Hypothalamus (tissue), 51 donors: Measurements from ENCODE around the gene ARHGAP26.
A peak's percentile ranks its signal among the peaks of the same experiment; 100 is the strongest.

Experiments used
- DNase-seq, 51 donors: peaks; one replicate each; lab custom pipeline; 2025; lab: John Stamatoyannopoulos, UW

Gene ARHGAP26

DNA sequence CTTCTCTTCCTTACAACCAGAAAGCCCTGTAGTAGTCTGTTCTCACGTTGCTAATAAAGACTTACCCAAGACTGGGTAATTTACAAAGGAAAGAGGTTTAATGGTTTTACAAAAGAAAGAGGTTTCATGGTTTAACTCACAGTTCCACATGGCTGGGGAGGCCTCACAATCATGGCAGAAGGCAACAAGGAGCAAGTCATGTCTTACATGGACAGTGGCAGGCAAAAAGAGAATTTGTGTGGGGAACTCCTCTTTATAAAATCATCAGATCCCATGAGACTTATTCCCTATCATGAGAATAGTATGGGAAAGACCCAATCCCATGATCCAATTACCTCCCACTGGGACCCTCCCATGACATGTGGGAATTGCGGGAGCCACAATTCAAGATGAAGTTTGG lies 468.4 kb downstream of the ARHGAP26 start:
- DNase-seq = no peak

DNA sequence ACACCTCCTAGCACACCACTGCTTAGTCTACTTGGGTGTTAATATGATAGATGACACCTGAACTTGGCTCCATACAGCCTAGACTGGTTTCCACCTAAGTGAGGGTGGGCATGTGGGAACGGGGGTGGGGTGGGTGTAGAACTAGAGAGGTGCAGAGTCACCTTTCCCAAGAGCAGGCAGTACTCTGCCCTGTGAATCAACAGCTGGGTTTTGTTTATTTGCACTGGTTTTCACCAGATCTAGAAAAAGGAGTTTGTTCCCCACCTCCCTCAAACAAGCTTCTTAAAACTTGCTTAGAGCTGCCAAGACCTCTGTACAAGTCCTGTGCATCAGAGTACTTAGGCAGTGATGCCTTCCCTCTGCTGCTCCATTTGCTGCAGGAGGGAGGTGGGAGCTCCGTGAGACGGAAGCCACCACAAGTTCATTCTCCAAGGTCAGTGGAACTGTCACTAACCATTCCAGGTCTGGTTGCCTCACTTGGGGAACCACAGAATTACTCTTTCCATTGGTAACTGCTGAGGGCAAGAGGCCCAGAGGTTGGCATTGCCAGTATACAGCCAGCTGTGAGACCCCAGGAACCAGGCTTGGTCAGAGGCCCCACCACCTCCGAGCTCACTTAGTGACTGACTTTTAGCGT lies 469.8 kb downstream of the ARHGAP26 start:
- no peak for DNase-seq

DNA sequence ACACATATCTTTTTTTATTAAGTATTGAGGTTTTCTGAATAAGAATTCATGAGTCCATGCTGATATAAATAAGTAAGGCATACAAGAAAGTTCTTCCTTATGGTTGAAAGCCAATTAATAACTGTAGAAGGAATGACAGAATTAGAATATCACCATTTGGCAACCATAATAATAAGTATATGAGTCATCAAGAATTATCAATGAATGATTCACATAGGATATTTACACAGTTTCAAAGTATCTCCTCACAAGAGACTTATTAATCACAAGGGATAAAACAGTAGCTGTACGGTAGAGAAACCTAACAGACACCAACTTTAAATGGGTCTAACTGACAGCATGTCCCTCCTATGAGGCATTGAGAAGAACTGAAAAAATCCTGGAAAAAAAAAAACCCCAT lies 471.7 kb downstream of the ARHGAP26 start:
- no peak for DNase-seq

DNA sequence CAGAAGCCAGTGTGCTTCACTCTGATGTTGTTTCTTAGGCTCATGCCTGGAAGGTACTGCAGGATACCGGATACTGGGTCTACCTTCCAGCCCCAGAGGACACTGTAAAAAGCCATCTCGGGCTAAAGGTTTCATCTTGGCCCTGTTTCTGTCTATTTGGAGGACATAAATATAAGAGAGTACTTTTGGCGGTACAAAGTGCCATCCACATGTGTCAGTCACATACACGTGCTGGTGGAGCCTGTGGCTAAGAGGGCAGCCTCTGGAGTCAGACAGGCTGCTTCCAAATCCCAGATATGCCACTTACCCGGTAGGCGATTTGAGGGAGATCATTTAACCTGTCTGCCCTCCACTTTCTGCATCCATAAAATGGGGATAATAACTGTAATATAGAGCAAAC lies 472.9 kb downstream of the ARHGAP26 start:
- DNase-seq = no peak

DNA sequence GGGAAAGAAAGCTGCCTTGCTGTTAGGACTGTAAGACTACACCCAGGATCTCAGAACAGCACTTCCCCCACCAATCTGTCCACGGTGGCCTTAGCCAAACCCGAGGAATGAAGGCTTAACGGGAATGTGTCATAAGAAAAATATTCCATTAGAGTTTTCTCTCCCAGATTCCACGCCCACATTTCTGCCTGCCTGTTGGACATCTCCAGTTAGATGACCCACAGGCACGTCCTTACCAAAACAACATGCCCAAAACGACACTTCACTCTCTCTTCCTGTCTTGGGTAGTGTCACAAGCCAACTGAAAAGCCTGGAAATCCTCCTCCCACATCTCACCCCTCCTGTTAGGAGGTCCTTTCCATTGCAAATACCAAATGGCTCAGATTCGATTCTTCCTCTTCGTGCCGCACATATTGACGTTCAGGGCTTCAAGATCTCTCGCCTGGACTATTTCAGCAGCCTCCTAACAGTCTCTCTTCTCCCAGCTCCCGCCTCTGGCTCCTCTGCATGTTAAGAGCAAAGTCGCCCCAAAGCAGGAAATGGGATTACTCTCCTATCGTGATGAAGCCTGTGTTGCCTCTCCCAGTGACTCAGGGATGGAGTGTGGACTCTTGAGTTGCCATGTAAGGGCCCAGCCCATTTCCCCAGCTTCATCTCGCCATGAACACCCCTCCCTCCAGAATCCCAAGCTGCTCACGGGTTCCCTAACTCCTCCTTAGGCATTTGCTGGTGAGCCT lies 474.0 kb downstream of the ARHGAP26 start:
- no peak for DNase-seq

DNA sequence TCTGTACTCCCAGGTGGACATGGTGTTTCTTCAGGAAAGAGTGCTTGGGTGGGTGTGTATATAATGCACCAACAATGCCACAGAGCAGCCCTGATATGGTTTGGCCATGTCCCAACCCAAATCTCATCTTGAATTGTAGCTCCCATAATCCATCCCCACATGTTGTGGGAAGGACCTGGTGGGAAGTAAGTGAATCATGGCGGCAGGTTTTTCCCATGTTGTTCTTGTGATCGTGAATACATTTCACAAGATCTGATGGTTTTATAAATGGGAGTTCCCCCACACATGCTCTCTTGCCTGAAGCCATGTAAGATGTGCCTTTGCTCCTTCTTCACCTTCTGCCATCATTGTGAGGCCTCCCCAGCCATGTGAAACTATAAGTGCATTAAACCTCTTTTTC lies 474.8 kb downstream of the ARHGAP26 start:
- DNase-seq = no peak

DNA sequence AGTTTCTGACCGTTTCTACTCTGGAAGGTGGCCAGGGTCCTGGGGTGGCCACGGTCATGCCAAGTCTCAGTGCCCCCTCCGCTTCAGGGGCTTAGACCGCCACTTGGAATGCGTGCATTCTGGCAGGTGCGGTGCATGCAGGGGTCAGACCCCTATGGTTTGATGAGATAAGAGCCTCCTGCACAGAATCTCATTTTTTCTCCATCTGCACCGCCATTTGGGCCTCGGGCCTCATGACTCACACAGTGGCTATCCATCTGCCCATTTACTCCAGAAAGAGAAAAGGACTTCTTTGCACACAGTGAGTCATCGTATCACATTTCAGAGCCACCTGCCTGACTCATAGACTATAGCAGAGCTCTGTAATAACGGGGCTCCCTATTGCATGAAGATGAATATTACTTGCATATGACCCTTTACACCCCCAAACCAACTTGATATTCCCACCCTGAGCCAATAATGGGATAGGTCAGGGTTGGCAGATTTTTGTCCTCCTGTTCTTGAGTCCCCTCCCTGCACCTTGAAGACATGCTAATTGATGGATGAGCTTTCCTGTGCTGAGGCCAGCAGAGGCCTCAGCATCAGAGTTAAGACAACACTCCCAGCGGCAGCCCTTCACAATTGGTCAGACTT lies 475.9 kb downstream of the ARHGAP26 start:
- DNase-seq = peak in 1 of 51 donors; percentile 37

DNA sequence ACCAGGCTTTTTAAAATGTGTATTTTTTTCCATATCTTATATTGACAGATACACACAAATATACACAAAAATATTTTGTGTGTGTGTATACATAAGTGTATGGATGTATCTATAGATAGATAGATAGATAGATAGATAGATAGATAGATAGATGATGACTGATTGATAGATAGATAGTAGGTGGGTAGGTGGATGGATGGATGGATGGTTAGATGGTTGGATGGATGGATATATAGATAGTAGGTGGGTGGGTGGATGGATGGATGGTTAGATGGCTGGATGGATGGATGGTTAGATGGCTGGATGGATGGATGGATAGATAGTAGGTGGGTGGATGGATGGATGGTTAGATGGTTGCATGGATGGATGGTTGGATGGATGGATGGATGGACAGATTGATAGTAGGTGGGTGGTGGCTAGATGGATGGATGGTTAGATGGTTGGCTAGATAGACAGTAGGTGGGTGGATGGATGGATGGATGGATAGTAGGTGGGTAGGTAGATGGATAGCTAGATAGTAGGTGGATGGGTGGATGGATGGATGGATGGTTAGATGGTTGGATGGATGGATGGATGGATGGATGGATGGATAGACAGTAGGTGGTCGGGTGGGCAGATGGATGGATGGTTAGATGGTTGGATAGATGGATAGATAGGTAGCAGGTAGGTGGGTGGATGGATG lies 477.1 kb downstream of the ARHGAP26 start:
- no peak for DNase-seq

DNA sequence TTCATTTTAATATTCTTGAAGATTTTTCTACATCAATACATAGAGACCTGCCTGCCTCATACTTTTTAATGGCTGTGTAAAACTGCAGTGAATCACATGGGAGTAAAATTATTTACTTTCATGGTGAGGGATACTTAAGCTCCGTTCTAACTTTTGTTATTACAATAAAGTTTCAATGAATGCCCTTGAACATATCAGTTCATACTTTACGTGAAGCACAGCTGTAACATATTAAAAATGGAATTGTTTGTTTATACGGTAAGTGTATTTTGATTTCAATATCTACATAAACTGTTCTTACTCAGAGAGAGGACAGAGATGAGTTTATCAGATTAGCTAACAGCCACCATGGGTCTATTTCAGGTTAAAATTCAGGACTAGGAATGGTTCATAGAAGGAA lies 478.2 kb downstream of the ARHGAP26 start:
- no peak for DNase-seq

DNA sequence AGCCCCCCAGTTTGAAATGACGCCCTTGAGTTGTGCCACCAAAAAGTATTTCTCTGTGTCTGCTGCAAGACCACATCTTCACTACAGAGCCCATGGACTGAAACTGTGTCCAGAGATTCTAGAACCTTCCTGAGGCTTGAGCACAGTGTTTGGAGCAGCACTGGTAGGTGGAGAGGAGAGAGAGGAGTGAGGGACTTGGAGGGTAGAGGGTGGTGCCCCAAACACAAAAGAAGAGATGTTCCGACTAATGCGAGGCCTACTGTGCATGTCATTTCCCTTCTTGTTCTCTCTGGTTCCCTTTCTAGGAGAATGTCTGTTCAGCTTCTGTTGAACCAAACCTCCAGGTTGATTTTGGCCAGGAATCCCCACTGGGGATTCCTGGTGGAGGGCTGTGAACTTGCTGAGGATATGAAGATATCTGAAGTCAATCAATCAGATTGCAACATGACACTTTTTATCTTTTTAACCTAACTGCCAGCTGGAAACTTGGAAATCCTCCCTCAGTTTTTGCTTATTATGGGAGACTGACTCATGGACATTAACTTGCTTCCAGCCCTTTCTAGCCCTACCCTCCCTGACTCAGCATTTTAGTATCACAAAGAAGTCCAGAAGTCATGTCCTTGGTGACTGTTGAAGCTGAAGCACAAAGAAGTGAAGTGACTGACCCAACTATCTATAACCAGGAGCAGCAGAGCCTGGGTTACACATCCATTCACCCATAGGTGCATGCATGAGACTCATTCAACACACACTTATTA lies 478.8 kb downstream of the ARHGAP26 start:
- DNase-seq = no peak

DNA sequence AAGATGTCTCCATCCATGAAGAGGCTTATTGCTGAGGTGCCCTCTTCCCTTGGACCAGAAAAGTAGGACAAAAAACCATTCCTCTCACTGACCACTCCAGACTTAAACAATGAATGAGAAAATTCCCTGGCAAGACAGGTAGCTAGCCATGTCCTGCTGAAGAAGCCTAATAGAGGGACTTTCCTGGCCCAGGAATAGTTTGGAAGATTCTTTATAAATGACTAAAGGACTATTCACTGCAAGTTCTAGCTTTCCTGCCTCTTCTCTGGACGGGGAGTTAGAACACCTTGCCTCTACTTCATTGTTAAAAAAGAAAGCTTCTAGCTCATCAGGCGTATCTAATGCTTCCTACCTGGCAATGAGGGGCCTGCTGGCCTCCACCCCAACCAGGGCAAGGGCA lies 479.7 kb downstream of the ARHGAP26 start:
- DNase-seq = no peak

DNA sequence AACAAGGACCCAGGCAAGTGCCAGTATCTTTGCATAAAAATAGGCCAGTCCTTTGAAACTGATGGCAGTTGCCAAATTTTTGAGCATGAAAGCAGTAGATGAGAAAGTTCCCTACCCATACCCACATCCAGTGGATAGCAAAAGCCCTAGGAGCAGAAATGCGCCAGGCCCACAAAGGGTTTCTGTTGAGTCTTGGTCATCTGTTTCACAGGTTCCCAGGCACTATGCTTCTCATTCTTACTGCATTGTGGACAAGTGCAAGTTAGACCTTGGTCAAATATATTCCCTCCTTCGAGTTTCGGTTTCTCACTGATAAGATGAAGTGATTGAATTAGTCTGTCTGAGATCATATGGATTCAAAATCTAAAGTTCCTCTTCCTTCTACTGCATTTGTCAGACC lies 481.0 kb downstream of the ARHGAP26 start:
- DNase-seq = no peak

DNA sequence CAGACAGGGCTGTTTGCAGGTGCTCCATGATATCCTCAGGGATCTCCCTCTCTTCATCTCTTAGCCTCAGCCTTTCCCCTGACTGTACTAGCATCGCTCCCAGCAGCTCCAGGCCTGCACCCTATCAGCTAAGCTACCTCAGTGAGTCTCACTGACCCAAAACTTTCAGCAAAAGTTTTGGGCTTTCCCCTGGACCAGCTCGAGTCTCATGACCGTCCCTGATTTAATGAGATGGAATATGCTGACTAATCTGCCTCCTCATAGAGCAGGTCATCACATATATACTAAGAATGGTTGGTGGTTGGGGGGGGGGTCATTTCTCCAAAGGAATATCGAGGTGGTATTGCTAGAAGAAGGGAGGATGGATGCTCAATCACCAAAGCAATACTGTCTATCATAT lies 481.8 kb downstream of the ARHGAP26 start:
- no peak for DNase-seq

DNA sequence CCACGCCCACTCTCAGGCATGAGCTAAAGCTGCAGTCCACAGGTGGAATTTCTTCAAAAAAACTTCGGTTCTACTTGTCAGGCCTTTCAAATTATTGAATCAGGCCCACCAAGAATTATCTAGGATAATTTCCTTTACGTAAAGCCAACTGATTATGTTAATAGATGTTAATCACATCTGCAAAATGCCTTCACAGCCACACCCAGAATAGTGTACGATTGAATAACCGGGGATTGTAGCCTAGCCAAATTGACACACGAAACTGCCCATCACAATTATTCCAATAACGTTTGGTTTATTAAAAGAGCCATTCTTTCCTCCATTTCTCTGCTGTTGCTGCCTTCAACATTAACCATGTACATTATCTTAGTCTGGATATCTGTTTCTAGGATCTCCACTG lies 484.6 kb downstream of the ARHGAP26 start:
- no peak for DNase-seq

DNA sequence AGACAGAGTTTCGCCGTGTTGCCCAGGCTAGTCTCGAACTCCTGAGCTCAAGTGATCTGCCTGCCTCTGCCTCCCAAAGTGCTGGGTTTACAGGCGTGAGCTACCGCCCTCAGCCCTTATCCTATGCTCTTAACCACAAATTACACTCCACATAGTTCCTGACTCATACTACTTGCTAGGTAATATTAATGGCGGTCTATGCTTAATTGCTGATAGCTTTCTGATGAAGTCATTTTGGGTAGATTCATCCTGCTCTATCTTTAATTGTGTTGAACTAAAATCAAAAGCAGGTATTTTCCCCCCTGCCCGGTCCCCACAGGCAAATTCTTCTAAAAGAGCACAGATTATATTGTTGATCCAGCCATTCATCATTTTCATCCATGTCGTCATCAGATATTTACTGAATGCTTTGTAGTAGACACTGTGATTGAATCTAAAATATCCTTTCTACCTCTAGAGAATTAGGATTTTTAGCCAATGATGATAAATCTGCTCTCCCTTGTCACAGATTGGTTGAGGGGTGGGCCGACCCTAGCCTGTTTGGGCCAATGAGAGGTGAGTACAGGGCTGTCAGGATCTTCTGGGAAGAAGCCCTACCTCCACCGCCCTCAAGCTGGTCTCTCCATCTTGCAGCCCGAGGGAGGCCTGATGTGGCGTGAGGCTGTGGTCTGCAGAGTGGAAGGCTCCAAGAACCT lies 488.5 kb downstream of the ARHGAP26 start:
- DNase-seq = no peak

DNA sequence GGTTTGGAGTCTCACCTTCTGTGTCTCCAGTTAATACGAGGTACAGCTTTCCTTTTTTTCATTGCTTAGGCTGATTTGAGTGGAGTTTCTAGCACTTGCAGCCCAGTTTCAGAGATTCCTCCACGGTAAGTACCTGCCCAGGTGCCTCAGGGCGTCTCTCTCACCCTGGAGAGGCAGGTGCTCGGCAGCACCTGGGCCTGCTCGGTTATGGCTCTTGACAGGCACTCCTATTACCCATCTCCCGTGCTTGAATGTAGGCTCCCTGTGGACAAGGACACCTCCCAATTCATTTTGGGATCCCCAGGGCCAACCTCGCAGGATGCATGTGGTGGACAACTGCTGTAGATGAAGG lies 489.1 kb downstream of the ARHGAP26 start:
- DNase-seq = no peak

DNA sequence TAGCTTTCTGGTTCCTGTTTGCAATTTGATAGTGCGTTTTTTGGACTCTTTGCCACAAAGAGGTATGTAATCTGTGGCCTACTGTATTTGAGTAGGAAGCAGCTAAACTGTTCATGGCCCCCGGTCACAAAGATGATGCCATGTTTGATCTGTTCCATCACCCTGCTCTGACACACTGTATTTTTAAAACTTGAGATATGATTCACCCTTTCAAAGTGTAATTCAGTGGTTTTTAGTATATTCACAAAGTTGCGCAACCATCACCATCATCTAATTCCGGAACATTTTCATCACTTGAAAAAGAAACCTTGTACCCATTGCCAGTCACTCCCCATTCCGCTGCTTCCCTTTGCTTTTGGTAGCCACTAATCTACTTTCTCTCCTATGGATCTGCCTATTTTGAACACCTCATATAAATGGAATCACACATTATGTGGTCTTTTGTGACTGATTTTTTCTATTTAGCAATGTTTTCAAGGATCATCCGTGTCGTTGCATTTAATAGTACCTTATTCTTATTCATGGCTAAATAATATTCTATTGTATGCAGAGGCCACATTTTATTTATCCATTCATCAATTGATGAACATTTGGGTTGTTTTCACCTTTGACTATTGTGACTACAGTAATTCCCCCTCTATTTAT lies 491.7 kb downstream of the ARHGAP26 start:
- no peak for DNase-seq

DNA sequence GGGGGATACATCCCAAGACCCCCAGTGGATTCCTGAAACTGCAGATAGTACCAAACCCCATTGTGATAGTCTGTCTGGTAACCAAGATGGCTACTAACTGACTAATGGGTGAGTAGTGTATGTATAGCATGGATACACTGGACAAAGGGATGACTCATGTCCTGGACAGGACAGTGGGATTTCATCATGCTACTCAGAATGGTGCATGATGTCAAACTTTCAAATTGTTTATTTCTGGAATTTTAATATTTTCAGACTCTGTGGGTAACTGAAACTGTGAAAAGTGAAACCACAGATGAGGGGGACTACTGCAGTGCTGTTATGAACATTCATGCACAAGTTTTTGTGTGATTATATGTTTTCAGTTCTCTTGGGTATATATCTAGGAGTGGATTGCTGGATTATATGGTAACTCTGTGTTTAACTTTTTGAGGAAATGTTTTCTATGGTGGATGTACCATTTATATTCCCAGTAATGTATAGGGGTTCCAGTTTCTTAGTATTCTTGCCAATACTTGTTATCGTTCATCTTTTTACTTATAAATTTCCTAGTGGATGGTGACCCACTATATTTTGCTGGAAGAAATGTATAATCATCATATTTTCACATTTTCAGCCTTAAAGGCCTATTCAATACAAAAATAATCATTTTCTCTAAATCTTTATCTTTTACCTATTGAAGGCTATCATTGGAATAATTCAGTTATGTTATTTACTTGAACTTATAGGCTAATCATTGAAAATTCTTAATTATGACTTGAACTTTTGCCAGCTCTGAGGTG lies 492.4 kb downstream of the ARHGAP26 start:
- no peak for DNase-seq

DNA sequence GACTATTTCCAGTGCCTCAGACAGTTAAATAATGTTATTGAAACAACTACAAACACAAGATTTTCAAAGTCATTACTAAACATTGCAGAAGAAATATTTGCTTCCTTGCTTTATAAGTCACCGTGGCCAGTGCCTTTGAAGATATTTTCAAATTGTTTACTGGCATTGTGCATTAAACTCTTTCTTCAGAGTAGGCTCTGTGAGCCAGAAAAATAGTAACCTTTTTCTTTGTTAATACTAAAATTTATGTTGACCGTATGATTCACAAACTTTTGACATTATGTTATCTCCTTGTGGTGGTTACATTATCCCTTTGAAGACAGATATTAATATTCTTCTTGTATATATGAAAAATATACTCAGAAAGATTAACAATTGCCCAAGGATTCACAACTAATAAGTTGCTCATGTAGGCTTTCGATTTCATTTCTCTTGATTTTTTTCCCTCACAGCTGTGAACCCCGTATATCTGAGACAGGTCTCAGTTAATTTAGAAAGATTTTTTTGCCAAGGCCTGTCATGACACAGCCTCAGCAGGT lies 493.2 kb downstream of the ARHGAP26 start:
- no peak for DNase-seq
